Right lobe of liver (tissue), 4 donors: ENCODE measurements around the gene GRID1.

Source experiments
- POLR2A ChIP-seq: fragments of 450-650 bp; IDR thresholded peaks from one replicate; pipeline ENCODE4 v1.6.1; 2017; ENCODE audit warnings: antibody characterized with exemption, mild to moderate bottlenecking
- TF ChIP-seq, protein P1 (sequence below), 4 donors: fragments of 200-600 bp in 3 of 4; fragments of 450-650 bp in 1 of 4; IDR thresholded peaks; one replicate each; pipeline versions ENCODE4 v1.5.1 to v1.8.0; 2016 to 2022; ENCODE audit warnings: antibody characterized with exemption in 4 of 4, mild to moderate bottlenecking in 2 of 4
- donor health status: DM: no; HTN: no; CAD: no.
- donor health status: DM: no; HTN: no; CAD: no.
- donor health status: DM: no; HTN: yes; CAD: no.

DNA sequence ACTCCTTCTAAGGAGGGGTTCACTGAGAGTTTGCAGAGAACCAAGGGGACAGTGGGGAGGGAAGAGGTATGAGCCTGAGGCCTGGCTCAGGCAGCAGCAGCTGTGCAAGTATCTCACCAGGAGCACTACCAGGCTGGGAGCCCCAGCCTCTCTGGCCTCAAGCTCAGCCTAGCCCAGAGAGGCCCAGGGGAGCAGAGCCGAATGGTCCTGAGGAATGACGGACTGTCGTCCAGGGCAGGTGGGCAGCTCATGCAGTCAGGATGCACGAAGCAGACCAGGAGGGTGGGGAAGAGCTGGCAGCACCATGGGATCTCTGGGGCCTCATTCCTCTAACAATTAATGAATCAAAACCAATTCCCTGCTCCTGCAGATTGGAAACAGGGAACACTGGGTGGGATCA lies 151.5 kb downstream of the GRID1 start:
- TF ChIP-seq POLR2A: no peak
- TF ChIP-seq, protein P1, sequence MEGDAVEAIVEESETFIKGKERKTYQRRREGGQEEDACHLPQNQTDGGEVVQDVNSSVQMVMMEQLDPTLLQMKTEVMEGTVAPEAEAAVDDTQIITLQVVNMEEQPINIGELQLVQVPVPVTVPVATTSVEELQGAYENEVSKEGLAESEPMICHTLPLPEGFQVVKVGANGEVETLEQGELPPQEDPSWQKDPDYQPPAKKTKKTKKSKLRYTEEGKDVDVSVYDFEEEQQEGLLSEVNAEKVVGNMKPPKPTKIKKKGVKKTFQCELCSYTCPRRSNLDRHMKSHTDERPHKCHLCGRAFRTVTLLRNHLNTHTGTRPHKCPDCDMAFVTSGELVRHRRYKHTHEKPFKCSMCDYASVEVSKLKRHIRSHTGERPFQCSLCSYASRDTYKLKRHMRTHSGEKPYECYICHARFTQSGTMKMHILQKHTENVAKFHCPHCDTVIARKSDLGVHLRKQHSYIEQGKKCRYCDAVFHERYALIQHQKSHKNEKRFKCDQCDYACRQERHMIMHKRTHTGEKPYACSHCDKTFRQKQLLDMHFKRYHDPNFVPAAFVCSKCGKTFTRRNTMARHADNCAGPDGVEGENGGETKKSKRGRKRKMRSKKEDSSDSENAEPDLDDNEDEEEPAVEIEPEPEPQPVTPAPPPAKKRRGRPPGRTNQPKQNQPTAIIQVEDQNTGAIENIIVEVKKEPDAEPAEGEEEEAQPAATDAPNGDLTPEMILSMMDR (IDR thresholded peaks at IDR 0.05): no peak
